K562 (cell line): ENCODE data around the gene HDAC5. TPM values are rescaled to one million over a fixed set of nuclear protein-coding genes. Genes with fewer than 3 reads are reported as not detected.

Experiments
- BRD9 ChIP-seq: fragments of 450-650 bp; IDR thresholded peaks from 2 replicates; pipeline ENCODE4 v1.6.1; 2018; ENCODE audit warnings: low read depth; ENCODE audit not compliant: partially characterized antibody
- CEBPG ChIP-seq, 3 experiments: fragments of 200-800 bp in 1 of 3; sonication (Bioruptor generic) in 1 of 3; sonication (generic) in 1 of 3; formaldehyde crosslinking in 1 of 3; IDR thresholded peaks in 2 of 3; conservative IDR thresholded peaks in 1 of 3; 2 replicates each; pipeline versions ENCODE4 v1.6.1 to v1.8.0; 2016 to 2022; ENCODE audit warnings: missing compliant biosample characterization in 2 of 3, missing genetic modification characterization in 2 of 3, mild to moderate bottlenecking in 1 of 3, missing genetic modification reagents in 1 of 3
- MEF2A ChIP-seq: IDR thresholded peaks from 2 replicates; pipeline ENCODE4 v1.6.1; 2011; ENCODE audit warnings: low read depth, mild to moderate bottlenecking, low read length, moderate library complexity; ENCODE audit not compliant: control insufficient read depth
- NFIX ChIP-seq: fragments of 250-450 bp; sonication (Bioruptor Pico); IDR thresholded peaks from 2 replicates; pipeline ENCODE4 v1.4.0; 2020; ENCODE audit warnings: low read depth, mild to moderate bottlenecking, moderate library complexity
- NR1H2 ChIP-seq: sonication (generic); formaldehyde crosslinking; IDR thresholded peaks from 2 replicates; pipeline ENCODE4 v1.4.0; 2020; ENCODE audit warnings: mild to moderate bottlenecking, missing genetic modification reagents
- PHF21A ChIP-seq: fragments of 450-650 bp; IDR thresholded peaks from 2 replicates; pipeline ENCODE4 v1.6.1; 2017; ENCODE audit warnings: low read depth, borderline replicate concordance
- POLR2A ChIP-seq: fragments of 450-650 bp; conservative IDR thresholded peaks from 2 replicates; pipeline ENCODE4 v1.6.1; 2016
- SMAD4 ChIP-seq: fragments of 250-450 bp; sonication (Bioruptor Pico); conservative IDR thresholded peaks from 2 replicates; pipeline ENCODE4 v1.8.0; 2021; ENCODE audit warnings: inconsistent platforms, mild to moderate bottlenecking, moderate library complexity
- SUPT5H ChIP-seq: fragments of 450-650 bp; IDR thresholded peaks from 2 replicates; pipeline ENCODE4 v1.6.1; 2016
- TCF7L2 ChIP-seq: fragments of 150-350 bp; IDR thresholded peaks from 2 replicates; pipeline ENCODE4 v1.6.1; 2016; ENCODE audit warnings: low read depth, mild to moderate bottlenecking, low read length, moderate library complexity
- YY1 ChIP-seq, 3 experiments: IDR thresholded peaks; 2 replicates each; pipeline ENCODE4 v1.6.1; 2011; ENCODE audit warnings: low read length in 2 of 3, mild to moderate bottlenecking in 2 of 3, moderate library complexity in 2 of 3, borderline replicate concordance in 1 of 3, control low read depth in 1 of 3, low read depth in 1 of 3; ENCODE audit not compliant: insufficient read depth in 3 of 3, insufficient replicate concordance in 2 of 3, control insufficient read depth in 1 of 3, insufficient read length in 1 of 3; ENCODE audit errors: extremely low read depth in 1 of 3
- polyA plus RNA-seq, 8 experiments: library from polyadenylated mRNA; depleted of rRNA in 4 of 8; stranded (reverse) in 5 of 8; unstranded in 3 of 8; fragments of >200 nt; fragmentation: Nextera tagmentation in 2 of 8; fragmentation: Illumina TruSeq in 1 of 8; extraction: Ambion mirVana in 2 of 8; extraction: Trizol in 1 of 8; gene quantifications; 2 replicates each; pipeline versions ENCODE4 v1.2.1 to v1.2.3, GENCODE V29; 2011 to 2014; ENCODE audit warnings: inconsistent platforms in 1 of 8, missing spikeins in 1 of 8
- total RNA-seq, 7 experiments: library from RNA; depleted of rRNA in 6 of 7; stranded (reverse); fragments of >200 nt in 6 of 7; fragmentation: Illumina TruSeq in 2 of 7; extraction: Trizol in 2 of 7; gene quantifications; 2 replicates each; pipeline versions ENCODE4 v1.2.1 to v1.2.3, GENCODE V29; 2011 to 2021; ENCODE audit warnings: low replicate concordance in 1 of 7
- TF ChIP-seq, protein P1 (sequence below): sonication (generic); formaldehyde crosslinking; IDR thresholded peaks from 2 replicates; pipeline ENCODE4 v1.8.0; 2022; ENCODE audit warnings: mild to moderate bottlenecking, missing genetic modification reagents
- TF ChIP-seq, protein P2 (sequence below): conservative IDR thresholded peaks from 2 replicates; pipeline ENCODE4 v1.6.1; 2011; ENCODE audit warnings: low read depth, mild to moderate bottlenecking, low read length; ENCODE audit not compliant: control insufficient read depth

Gene HDAC5
- total and polyA plus RNA-seq, 9 of the 15 experiments (the other 6 are each of a cell fraction or from before 2014, with no cell fraction given): 0.45 to 26.2 (median 16.4) TPM

DNA sequence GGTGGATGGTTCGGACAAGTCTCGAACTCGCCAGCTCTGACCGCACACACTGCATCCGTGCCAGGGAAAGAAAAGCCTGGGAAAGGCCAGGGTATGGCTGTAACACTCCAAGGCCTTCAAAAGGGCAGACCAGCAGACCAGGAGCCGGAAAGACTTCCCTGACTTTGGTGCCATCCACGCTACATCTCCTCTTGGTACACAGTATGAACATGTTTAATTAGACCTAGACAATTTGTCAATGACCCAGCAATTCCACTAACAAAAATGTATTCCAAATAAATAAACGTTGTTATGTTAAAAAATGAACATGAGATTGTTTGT lies 637 bp upstream of the HDAC5 start (continued):
- TF ChIP-seq YY1 (IDR thresholded peaks at IDR 0.05; ENCODE audit: borderline replicate concordance in 1 of 3, control insufficient read depth in 1 of 3, extremely low read depth in 1 of 3, insufficient read depth in 3 of 3, insufficient read length in 1 of 3, insufficient replicate concordance in 2 of 3, low read depth in 1 of 3, low read length in 2 of 3) (no peak), PHF21A (0 out of 2 replicates have a peak, but pooled peaks have one; percentile 8), MEF2A (0 out of 2 replicates have a peak, but pooled peaks have one; percentile 52), NFIX (CRISPR knock-in tag) (no peak), BRD9 (no peak), CEBPG (CRISPR knock-in tag; IDR thresholded peaks at IDR 0.05) (no peak), CEBPG (tag; conservative IDR thresholded peaks at IDR 0.05 in 1 of 2, IDR thresholded peaks at IDR 0.05 in 1 of 2) (peak in 1 of 2 experiments; percentile 7; a peak in 1 of 4 replicates), POLR2A (peak; percentile 49), SMAD4 (CRISPR knock-in tag) (no peak; the same call in 1 of the 2 replicates), NR1H2 (CRISPR knock-in tag) (no peak), TCF7L2 (no peak), SUPT5H (peak; percentile 63)
- TF ChIP-seq, protein P1, sequence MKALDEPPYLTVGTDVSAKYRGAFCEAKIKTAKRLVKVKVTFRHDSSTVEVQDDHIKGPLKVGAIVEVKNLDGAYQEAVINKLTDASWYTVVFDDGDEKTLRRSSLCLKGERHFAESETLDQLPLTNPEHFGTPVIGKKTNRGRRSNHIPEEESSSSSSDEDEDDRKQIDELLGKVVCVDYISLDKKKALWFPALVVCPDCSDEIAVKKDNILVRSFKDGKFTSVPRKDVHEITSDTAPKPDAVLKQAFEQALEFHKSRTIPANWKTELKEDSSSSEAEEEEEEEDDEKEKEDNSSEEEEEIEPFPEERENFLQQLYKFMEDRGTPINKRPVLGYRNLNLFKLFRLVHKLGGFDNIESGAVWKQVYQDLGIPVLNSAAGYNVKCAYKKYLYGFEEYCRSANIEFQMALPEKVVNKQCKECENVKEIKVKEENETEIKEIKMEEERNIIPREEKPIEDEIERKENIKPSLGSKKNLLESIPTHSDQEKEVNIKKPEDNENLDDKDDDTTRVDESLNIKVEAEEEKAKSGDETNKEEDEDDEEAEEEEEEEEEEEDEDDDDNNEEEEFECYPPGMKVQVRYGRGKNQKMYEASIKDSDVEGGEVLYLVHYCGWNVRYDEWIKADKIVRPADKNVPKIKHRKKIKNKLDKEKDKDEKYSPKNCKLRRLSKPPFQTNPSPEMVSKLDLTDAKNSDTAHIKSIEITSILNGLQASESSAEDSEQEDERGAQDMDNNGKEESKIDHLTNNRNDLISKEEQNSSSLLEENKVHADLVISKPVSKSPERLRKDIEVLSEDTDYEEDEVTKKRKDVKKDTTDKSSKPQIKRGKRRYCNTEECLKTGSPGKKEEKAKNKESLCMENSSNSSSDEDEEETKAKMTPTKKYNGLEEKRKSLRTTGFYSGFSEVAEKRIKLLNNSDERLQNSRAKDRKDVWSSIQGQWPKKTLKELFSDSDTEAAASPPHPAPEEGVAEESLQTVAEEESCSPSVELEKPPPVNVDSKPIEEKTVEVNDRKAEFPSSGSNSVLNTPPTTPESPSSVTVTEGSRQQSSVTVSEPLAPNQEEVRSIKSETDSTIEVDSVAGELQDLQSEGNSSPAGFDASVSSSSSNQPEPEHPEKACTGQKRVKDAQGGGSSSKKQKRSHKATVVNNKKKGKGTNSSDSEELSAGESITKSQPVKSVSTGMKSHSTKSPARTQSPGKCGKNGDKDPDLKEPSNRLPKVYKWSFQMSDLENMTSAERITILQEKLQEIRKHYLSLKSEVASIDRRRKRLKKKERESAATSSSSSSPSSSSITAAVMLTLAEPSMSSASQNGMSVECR (CRISPR knock-in tag): no peak
- TF ChIP-seq, protein P2, sequence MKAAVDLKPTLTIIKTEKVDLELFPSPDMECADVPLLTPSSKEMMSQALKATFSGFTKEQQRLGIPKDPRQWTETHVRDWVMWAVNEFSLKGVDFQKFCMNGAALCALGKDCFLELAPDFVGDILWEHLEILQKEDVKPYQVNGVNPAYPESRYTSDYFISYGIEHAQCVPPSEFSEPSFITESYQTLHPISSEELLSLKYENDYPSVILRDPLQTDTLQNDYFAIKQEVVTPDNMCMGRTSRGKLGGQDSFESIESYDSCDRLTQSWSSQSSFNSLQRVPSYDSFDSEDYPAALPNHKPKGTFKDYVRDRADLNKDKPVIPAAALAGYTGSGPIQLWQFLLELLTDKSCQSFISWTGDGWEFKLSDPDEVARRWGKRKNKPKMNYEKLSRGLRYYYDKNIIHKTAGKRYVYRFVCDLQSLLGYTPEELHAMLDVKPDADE: 0 out of 2 replicates have a peak, but pooled peaks have one; percentile 19
